Glomerular visceral epithelial cell (primary cell): ENCODE measurements around the gene MED25.
A peak's percentile ranks its signal among the peaks of the same experiment; 100 is the strongest.

ENCODE experiments used
- DNase-seq: peaks from one replicate; pipeline ENCODE4 v3.0.0-alpha.2; 2016; ENCODE audit errors: extremely low spot score

MED25 gene

DNA sequence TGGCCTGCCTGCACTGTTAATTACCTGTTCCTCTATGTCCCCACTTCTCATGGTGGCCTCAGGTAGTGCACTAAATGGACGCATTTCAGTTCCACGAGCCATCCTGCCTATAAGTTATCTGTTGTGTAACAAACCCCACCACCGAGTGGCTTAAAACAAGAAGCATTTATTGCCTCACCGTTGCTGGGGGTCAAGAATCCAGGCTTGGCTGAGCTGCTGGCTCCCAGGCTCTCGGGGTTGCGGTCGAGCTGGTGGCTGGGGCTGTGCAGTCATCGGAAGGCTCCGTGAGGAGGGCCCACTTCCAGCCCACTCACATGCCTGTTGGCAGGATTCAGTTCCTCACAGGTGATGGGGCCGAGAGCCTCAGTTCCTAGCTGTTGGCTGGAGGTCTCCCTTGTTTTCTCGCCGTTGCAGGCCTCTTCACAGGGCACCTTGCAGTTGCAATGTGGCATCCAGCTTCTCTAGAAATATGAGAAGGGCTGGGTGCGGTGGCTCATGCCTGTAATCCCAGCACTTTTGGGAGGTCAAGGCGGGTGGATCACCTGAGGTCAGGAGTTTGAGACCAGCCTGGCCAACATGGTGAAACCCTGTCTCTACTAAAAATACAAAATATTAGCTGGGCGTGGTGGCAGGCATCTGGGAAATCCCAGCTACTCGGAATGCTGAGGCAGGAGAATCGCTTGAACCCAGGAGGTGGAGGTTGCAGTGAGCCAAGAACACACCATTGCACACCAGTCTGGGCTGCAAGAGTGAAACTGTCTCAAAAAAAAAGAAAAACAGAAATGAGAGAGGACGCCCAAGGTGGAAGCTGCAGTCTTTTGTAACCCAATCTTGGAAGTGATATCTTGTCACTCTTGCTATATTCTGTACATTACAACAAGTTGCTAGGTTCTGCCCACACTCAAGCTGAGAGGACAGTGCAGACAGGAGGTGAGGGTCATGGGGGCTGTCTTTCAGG is 26.3 kb downstream of the MED25 start:
- DNase-seq: no peak

DNA sequence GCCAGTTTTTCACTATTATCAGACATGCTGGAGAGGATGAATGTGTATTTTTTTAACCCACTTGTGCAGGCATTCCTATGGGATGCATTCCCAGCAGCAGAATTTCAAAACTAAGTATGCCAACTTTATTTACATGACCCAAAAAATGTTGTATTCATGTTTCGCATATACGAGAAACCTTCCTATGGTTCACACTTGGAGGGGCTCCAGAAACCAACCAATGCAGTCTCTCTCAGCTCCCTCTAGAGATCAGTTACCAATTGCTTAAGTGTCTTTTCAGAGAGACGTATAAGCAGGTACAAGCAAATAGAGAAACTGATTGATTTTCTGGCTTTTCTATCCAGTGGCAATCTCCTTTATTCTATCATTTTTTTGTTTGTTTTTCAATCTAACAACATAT is 27.3 kb downstream of the MED25 start:
- DNase-seq: no peak

DNA sequence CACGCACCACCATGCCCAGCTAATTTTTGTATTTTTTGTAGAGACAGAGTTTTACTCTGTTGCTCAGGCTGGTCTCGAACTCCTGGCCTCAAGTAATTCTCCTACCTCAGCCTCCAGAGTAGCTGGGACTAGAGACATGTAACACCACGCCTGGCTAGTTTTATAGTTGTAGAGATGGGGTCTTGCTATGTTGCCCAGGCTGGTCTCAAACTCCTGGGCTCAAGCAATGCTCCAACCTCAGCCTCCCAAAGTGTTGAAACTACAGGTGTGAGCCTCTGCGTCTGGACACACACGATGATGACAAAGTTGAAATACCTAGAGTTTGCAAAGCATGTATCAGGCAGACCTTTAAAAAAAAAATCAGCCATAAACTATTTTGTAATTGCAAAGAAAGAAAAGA is 28.3 kb downstream of the MED25 start:
- no peak for DNase-seq

DNA sequence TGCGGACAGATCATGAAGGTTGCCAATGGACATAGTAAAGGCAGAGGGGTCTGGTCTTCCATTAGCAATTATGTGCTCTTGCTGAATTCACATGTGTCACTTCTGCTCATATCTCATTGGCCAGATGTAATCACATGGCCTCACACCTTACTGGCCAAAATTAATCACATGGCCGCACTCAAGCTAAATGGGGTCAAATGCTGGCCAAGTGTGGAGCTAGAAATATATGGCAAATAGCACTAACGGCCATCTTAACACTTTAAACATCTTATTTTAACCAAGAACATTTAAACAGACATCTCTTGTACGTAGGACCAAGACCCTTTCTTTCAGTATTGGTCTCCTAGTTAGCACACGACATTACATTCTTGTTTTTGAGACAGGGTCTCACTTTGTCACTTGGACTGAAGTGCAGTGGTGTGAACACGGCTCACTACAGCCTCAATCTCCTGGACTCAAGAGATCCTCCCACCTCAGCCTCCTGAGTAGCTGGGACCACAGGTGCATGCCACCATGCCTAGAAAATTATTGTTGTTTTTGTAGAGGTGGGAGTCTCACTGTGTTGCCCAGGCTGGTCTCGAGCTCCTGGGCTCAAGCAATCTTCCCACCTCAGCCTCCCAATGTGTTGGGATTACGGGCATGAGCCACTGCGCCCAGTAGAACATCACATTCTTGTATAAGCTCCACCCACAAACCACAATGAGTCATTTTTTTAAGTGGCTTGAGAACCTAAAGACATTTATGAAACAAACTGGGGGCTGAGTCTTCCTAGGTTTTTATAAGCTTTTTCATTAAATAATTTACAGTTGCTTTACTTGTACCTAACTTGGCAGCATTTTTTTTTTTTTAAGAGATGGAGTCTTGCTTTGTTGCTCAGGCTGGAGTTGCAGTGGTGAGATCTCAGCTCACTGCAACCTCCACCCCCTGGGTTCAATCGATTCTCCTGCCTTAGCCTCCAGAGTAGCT is 29.9 kb downstream of the MED25 start:
- DNase-seq: peak; percentile 85

DNA sequence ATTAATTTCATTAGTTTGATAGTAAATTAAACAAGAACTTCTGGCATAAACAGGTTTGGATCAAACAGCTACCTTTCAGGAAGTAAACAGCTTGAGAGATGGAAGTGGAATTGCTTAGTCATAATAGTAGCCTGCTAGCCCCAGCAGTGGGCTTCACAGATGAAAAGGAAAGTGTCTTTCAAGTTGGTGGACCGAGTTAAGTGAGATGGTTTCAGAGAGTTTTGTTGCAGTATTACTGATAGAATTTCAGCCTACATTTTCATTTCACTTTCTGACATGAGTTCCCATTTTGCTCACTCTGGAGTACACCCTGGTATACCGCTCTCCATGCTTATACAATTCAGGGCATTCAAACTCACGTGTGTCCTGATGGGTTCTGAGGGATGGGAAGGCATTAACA is 30.8 kb downstream of the MED25 start:
- no peak for DNase-seq

DNA sequence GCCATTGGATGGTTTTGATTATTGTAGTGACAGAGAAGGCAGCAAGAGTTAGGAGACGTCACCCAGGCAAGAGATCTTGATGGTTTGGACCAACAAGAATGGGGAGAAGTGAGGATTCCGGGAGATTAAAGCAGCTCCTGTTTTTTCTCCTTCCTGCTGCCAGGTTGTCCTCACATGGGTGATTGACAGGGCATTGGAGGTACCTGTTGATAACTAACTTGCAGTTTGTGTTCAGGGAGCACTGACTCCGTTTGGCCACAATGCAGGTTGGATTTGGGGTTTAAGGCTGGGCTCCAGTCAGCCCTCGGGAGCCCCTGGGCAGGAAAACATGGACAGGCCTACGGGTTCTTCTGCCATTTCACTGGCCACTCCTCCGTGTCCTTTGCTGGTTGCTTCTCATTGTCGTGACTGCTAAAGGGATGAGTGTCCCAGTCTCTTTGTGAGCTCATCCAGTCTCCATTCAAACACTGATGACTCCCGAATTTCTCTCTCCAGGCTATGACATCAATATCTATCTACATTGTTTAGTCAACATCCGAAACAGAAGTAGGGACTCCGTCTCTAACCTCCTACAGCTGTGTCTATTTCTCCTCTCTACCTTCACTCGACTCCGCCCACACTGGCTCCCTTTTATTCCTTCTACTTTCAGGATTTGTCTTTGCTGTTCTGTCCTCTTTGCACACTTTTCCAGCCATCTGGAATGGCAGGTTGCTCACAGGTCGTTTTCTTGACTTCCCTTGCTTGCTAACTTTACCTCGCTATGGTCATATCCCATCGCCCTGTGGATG is 31.5 kb downstream of the MED25 start:
- DNase-seq: no peak

DNA sequence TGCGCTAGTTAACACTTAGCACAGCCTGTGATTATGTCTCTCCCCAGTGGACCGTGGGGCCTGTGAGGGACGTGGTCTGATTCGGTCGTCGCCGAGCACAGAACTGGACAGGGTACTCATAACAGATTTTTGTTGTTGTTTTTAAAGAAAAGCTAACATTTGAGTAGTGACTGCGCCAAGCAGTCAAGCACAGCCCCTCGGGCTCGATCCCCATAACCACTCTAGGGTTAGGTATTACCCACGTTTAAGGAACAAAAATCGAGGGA is 32.1 kb downstream of the MED25 start:
- DNase-seq: no peak

DNA sequence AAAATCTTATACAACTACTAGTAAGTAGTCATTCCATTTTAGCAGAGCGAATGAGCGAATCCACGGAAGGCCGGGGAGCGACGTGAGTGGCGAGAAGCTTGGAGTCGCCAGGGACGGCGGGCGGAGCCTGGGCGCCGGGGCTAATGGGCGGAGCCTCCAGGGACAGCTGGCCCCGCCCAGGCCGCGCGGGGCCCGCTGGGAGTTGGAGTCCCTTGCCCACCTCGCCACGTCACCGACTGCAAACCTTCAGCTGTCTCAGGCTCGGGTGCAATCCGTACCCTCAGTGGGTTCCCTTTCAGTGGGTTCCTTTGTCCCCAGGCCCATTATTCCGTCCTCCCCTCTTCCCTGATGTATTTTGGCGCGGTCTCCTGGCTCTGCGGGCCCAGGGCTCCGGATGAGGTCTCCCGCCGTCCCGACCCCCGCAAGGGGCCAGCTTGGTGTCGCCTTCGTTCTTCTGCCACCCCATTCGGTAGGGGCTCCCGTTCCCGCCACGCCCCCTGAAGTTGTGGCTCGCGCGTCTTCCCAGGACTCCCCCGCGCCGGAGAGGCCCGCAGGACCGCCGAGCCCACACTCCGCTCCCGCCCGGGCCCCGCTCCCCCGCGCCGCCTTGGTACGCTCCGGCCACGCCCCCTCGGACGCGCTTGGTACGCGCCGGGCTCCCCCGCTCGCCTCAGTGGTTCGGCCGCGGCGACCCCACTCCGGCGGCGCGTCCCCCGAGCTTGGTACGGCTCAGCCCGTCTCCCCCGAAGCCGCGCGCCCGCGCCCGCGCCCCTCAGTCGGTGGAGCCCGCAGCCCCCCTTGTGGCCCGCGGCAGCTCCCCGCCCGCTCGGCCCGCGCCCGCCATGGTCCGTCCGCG is 32.6 kb downstream of the MED25 start, which contains the start of gene PTOV1:
Gene PTOV1, plus strand, starts transcription at position 673 of the 856 bp plus-strand sequence.
- peak; percentile 92 for DNase-seq

DNA sequence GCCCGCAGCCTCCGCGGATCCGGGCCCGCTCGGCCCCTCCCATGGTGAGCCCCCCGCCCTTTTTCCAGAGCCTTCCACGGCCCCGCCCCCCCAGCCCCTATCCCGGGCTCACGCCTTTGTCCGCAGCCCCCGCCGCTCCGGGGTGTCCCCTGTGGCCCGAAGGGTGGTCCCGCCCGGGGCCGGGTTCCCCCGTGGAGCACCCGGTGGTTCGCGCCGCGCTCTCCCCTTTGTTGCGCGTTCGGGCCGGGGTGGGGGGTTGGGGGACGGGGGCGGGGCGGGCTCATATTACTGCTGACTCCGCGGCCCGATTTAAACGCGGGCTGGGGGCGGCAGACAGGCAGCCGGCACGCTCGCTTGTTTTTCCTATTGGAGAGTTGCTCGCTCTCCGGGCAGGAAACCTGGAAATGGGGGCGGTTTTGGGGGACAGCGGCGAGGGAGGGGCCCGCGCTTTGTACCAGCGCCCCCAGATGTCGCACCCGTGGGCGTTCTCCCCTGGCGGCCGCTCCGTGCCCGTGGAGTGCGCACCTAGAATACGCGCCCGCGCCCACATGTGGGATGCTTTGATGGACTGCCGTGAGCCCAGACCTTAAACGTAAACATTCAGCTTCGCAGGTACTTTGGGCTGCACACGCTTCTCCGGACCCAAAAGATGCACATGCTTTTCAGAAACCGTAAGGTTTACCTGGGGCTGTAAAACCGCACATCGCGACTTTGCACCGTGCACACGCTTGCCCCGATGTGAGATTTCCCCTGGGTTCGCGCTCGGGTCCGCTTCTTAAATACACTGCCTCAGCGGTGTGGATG is 33.6 kb downstream of the MED25 start:
- DNase-seq: peak; percentile 38

DNA sequence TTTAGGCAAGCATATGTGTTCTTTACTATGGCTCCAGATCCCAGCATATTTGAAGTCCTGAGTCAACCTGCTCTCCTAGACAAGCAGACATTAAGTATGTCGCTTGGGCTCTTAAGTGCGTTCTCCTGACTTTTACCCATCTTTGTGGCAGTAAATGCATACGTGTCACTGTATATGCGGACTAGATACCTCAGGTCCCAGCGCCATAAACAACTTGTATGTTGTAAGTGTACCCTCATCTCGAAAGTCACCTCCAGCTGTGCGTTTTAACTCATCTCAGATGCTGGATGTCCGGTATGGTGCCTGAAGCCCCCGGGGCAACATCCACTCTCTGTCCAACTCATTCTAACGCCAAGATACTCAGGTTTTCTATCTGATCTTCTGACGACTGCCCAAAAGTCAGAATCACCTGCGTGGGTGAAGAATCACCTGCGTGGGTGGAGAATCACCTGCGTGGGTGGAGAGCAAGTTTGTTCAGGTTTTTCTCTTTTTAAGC is 34.6 kb downstream of the MED25 start:
- no peak for DNase-seq

DNA sequence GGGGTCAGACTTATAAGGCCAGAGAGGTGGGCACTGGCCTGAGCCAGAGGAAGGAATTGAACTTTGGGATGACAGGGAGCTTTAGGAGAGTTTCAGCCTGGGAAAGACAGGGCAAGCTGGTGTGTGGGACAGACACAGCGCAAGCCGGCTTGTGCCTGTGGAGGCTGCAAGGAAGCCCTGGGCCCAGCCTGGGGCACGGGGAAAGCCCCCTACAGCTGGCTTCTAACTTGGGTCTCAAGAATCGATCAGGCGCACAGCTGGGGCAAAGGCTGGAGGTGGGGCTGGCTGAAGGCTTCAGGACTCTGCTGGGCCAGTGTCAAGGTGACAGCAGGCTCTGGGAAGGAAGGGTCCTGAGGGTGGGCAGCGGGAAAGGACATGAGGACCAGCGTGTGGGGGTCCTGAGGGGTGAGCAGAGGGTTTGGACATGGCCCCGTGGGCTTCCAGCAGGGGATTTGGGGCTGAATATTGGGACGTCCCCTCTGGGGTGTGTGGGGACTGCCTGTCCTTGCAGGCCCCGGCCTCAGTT is 35.8 kb downstream of the MED25 start:
- no peak for DNase-seq

DNA sequence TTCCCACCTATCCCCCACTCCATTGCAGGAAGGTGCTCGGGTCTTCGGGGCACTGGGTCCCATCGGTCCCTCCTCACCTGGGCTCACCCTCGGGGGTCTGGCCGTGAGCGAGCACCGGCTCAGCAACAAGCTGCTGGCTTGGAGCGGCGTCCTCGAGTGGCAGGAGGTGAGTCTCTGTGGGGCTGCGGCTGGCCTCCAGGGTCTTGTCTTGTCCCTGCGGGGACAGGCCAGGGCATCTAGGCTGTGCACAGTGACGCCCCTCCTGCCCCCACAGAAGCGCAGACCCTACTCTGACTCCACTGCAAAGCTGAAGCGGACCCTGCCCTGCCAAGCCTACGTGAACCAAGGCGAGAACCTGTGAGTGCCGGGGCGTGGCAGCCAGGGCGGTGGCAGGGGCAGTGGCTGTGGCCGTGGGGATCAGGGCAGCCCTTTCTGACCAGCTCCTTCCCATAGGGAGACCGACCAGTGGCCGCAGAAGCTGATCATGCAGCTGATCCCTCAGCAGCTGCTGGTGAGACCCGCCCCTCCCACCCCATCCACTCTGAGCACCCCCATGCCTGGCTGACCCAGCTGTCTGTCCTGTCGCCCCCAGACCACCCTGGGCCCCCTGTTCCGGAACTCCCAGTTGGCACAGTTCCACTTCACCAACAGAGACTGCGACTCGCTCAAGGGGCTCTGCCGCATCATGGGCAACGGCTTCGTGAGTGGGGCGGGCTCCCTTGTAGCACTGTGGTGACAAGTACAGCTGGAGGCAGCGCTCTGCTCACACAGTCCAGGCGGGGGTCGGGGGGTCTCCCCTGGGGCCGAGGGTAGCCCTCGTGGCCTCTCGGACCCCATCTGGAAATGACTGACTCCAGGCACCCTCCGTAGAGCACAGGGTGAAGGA is 36.5 kb downstream of the MED25 start:
- no peak for DNase-seq

DNA sequence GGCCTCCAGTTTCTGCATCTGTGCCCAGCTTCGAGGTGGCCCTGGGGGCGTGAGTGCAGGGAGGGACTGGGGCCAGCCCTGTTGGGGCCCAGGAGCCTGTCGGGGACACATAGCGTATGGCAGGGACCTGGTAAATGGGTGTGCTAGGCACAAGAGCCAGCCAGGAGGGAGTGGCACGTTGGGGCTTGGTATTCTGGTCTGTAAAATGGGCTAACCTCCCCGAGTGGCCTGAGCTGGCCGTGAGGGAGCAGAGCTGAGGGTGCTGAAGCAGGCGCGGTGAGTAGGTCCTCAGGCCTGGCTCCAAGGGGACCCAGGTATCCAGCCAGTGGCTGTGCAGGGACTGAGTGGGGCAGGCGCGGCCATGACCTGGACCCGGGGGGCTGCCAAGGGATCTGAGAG is 37.2 kb downstream of the MED25 start:
- DNase-seq: no peak

DNA sequence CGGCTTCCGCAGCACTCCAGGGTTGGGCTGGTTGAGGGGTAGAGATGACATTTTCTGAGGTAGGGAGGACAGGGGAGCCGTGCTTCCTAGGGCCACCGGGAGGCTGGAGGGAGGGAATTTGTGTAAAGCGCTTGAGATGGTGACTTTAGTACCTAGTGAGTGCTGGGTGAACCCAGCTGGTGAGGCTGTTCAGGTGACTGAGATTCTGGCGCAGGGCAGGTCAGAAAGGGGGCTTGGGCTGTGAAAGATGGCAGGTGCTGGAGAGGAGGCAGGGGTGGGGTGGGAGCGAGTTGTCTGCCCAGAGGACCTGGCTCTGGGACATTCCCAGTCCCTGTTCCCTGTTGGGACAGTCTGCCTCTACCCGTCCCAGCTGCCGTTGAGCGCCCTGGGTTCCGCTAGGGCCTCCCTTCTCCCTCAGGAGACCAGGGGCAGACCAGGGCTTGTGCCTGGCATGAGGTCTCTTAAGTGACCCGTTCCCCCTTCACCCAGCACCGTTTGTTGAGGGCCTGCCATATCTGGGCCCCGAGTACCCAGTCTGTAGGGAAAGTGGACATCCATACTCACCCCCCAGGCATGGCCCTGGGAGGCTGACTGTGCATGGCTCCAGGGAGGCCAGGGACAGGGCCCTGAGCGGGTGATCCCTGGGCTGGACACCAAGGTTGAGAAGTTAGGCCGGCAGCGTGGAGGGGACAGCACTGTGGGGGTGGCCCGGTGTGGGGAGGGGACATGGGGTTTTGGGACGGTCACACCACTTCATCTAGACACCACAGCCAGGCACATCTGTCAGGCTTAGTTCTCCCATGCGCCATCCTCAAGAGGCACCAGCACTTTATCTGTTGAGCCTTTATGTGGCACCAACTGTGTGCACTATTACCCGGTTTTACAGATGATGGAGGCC is 37.8 kb downstream of the MED25 start:
- no peak for DNase-seq

DNA sequence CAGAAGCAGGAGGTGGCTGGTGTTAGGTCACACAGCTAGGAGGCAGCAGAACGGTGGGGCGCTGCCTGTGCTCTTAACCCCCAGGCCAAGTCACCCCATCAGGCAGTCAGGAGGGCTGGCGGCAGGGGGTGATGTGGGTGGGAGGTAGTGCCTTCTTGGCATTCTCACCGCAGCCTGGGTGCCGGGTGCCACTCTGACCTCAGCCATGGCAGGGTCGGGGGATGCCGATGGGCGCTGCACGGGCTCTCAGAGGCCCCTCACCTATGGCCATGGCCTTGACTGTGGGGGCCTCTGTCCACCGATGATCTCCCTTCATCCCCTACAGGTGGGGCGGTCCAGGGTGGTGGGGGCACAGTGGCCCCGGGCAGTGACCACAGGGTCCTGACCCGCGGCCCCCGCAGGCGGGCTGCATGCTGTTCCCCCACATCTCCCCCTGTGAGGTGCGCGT is 38.5 kb downstream of the MED25 start:
- DNase-seq: no peak

DNA sequence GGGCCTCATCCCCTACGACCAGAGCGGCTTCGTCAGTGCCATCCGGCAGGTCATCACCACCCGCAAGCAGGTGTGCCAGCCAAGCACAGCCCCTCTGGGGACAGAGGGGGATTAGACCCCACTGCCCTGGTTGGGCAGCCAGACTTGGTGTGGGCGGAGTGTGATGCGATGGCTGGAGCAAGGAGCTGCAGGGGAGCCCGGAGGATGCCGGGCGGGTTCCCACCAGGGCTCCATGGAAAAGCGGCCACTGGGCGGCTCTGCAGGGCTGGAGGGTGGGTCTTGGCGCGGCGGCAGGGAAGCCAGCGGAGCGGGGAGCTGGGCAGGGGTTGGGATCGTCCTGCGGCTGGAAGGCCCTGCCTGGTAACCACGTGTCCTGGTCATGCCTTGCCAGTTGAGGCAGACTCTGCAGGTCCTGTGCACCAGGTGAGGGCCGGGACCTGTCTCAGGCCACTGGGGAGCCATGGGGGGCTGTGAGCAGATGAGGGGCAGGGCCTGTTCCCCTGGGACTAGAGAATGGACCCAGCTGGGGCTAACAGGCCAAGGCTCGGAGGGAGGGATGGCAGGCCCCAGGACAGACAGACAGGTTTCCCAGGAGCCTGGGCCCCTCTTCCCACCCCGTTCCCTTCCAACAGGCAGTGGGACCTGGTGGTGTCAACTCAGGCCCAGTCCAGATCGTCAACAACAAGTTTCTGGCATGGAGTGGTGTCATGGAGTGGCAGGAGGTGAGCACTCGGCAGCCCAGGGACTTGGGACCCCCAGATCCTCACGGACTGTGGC is 39.2 kb downstream of the MED25 start:
- DNase-seq: no peak

DNA sequence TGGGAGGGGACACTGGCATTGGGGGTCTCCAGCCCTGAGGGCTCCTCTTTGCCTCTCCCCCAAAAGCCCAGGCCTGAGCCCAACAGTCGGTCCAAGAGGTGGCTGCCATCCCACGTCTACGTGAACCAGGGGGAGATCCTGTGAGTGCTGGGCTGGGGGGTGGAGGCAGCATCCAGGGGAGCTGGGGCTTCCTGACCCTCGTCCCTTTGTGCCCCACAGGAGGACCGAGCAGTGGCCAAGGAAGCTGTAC is 39.7 kb downstream of the MED25 start:
- DNase-seq: no peak
